ACHN (cell line): ENCODE results near the gene GTF2IRD1.

Source experiments
- DNase-seq: peaks from one replicate; pipeline ENCODE4 v3.0.0-alpha.2; 2015
- in situ Hi-C: cut with HindIII; loops from 2 replicates; pipeline ENCODE4 v1.10.0; 2017; ENCODE audit warnings: low sequenced_read_pairs, low pct_ligation_motif_present, low pct_unique_long_range_greater_than_20kb

The GTF2IRD1 gene

DNA sequence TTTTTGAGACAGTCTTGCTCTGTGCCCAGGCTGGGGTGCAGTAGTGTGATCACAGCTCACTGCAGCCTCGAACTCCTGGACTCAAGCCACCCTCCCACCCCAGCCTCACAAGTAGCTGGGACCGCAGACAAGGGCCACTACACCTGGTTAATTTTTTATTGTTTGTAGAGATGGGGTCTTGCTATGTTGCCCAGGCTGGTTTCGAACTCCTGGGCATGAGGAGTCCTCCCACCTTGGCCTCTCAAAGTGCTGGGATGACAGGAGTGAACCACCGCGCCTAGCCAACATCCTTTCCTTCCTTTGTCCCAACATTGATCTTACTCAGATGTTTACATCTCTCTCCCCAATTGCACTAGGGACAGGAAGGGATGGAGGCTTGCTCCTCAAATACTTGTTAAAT is 3.3 kb downstream of the GTF2IRD1 start:
- in situ Hi-C loops, result no loop called here
- no peak for DNase-seq

DNA sequence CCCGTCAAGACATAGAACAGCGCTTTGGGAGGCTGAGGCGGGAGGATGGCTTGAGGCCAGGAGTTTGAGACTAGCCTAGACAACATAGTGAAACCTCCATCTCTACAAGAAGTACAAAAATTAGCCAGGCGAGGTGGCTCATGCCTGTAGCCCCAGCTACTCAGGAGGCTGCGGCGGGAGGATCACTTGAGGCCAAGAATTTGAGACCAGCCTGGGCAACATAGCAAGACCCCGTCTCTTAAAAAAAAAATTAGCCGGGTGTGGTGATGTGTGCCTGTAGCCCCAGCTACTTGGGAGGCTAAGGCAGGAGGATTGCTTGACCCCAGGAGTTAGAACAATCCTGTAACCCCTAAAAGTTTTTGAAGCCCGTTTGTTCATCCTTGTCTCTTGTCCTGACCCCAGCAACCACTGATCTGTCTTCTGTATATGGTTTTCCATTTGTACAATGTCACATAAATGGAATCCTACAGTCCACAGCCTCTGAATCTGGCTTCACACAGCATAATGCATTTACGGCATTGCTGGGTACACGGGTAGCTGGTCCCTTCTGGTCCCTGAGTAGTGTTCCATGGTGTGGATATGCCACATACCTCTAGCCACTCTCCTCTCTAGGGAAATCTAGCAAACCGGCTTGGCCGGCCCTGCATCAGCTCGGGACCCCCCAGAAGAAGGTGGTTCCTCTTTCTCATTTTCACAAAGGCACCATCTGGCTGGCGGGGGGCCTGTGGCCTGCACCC is 8.4 kb downstream of the GTF2IRD1 start:
- DNase-seq, result no peak
- in situ Hi-C loops, result no loop called here

DNA sequence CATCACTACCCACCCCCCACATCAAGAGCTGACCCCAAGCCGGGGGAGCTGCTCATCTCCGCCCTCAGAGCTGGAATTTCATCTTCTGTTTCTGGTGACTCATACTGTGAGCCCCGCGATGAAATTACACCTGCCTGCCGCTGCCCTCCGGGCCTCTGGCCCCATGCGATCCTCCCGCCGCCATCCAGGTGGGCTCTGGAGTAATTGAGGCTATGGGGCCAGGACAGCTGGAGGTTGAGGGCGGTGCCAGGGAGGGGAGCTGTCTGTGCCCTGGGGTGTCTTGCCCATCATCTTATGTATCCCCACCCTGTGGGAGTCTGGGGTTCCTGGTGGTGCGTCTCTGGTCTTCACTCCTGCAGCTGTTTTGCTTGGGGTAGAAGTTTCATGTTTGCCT is 9.0 kb downstream of the GTF2IRD1 start:
- DNase-seq, result no peak
- in situ Hi-C loops, result no loop called here

DNA sequence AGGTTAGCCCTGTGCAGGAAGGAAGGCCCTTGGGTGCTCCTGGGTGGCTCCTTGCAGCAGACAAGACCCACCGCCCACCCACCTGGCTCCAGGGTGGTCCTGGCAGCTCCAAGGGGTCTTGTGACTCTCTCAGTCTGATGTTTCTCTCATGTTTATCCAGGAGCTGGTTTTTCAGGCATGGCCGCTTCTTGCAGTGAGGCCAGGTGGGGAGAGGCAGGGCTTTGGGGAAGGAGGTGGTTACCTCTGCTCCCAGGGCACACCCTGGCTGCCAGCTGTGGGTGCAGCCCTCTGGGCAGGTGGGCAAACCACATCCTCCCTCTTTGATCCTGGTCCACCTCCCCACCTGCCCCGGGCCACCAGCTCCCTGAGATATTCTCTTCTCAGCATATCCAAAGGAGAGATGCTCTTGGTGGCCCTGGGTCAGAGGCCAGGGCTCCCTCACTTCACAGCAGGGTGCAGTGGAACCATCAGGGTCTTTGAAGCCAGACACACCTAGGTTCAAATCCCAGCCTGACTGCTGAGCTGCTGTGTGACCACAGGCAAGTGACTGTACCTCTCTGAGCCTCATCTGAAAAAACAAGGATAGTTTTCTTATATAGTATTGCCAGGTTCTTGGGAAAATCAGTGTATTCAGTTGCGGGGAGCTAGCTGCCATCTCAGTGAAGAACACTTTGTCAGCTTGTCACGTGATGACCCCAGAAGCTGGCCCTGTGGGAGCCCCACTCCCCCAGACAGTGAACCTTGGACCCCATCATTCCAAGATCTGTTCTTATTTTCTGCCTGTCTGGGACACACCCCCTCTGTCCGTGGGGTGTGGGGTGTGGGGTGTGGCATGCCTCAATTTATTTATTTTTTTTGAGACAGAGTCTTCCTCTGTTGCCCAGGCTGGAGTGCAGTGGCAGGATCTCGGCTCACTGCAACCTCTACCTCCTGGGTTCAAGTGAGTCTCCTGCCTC is 11.5 kb downstream of the GTF2IRD1 start:
- in situ Hi-C loops, result no loop called here
- DNase-seq, result no peak

DNA sequence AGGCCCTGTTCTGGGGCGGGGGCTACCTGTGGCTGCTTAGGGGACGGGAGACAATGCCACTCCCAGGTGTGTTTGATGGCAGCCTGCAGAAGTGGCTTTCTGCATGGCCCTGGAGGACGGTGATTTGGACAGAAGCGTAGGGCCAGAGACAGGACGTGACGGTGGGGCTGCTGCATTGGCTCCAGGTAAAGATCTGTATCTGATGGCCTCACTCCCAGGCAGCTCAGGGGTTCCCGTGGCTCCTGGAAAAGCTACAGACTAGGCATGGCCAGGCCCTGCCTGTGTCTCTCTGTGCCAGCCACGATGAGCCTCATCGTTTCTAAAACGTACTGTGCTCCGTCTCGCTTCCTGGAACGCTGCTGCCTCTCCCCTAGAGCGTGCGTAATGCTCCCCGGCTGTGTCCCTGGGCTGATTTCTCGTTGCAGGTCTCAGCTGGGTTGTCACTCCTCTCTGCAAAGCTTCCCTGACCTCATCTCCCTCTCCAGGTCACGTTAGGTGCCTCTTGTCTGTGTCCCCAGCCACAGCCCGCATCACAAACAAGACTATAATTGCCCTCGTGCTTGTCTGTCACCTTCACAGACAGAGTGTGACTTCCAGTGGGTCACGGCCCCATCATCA is 12.6 kb downstream of the GTF2IRD1 start:
- no peak for DNase-seq
- in situ Hi-C loops, result no loop called here

DNA sequence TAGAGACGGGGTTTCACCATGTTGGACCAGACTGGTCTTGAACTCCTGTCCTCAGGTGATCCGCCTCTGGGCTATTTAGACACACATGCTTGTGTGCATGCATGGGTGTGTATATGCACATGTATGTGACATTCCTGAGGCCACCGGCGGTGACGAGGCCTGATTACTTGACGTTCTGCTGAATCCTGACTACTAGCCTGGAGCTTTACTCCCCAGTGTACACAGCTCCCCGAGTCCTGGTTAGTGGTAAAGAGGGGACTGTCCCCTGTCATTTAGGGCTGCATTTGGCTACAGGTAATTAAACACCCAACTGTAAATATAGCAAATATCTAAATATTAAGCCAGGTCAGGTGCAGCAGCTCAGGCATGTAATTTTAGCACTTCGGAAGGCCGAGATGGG is 14.2 kb downstream of the GTF2IRD1 start:
- DNase-seq, result no peak
- in situ Hi-C loops, result no loop called here

DNA sequence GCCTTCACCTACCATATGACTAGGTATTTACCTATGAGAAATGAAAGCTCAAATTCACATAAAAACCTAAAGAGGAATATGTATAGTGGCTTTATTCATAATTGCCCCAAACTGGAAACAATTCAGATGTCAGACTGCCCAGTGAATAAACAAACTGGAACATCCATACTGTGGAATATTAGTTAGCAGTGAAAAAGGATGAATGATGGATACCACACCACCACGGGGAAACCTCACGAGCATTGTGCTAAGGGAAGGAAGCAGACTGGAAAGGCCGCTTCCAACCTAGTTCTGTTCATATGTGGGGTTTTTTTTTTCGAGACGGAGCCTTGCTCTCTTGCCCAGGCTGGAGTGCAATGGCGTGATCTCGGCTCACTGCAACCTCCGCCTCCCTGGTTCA is 16.8 kb downstream of the GTF2IRD1 start:
- no peak for DNase-seq
- in situ Hi-C loops, result no loop called here

DNA sequence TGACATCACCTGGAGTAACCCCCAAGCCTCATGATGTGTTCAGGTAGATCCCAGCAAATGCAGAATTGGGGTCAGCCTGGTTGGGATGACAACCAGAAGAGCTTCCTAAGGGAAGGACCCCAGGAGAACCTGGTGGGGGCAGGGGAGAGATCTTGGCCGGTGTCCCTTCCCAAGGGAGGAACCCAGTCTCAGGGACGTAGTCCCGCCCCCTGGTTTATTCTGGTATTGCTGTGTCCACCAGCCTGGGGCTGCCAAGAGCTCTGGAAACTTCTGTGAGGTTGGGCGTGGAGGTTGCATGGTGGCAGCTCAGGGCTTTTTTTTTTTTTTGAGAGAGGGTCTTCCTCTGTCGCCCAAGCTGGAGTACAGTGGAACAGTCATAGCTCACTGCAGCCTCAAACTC is 19.4 kb downstream of the GTF2IRD1 start:
- in situ Hi-C loops, result no loop called here
- no peak for DNase-seq

DNA sequence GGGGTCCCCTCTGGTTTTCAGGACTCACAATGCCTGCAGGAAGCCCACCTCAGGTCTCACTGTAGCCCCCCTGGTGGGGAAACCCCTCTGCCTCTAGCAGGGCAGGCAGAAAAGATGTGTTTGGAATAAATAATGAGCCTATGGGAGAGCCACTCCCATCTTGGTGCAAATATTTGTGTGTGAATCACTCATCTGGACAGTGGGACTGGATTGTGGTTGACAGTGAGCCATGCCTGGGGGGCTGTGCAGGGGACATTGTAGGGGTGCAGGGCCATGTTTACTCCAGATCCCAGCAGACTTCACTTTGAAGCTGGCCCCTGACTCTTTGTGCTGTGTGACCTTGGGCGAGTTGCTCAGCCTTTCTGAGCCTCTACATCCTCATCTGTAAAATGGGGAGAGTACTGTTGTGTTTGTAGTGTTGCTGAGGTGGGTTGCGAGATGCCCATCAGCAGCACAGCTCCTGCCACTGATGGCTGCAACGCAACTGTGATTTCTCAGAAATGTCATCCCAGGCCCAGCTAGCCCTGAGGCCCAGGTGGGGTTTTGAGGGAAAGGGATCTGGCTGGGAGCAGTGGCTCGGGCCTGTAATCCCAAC is 20.7 kb downstream of the GTF2IRD1 start:
- in situ Hi-C loops, result no loop called here
- DNase-seq, result no peak

DNA sequence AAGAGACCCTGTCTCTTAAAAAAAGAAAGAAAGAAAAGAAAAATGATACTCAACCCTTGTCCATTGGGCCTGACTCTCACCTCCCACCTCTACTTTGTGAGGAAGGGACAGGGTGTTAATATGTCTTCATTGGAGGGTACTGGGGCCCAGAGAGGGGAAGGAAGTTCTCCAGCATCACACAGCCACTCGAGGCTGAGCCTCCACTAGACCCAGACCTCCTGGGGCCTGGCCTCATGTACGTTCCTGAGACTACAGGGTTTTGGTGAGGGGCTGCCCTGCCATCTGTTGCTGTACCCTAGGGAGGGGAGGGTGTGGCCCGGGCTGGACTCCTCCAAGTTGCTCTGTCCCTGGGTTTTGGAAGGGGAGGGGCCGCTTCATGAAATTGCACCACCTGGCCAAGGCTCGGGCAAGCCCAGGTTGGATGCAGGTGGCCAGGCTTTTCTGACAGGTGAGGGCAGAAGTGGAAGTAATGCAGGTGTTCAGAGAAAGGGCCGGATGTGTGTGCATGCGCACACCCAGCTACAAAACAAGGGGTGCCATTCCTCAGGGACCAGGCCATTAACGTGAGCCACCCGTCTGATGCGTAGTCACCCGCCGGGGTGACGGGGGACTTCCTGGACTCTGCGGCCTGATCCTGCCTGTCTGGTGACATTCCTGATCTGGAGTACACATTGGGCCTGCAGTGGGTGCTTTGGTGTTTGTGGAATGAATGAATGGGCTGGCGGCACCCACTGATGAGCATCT is 21.7 kb downstream of the GTF2IRD1 start:
- in situ Hi-C loops, result no loop called here
- no peak for DNase-seq

DNA sequence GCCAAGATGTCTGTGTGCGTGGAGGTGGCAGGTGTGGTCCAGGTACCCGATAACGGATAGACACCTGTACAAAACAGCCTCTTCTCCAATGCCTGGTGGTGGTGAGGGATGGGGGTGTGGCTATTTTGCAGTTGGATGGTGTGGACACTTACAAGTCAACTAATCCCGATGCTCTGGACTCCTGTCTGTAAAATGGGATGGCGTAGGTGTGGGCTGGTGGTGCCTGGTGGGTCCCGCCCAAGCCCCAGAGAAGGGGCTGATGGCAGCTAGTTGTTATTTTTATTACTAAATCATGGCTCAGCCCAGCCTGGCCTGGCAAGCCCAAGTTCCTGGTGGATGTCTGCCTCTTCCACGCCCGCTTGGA is 22.3 kb downstream of the GTF2IRD1 start:
- in situ Hi-C loops, result no loop called here
- no peak for DNase-seq

DNA sequence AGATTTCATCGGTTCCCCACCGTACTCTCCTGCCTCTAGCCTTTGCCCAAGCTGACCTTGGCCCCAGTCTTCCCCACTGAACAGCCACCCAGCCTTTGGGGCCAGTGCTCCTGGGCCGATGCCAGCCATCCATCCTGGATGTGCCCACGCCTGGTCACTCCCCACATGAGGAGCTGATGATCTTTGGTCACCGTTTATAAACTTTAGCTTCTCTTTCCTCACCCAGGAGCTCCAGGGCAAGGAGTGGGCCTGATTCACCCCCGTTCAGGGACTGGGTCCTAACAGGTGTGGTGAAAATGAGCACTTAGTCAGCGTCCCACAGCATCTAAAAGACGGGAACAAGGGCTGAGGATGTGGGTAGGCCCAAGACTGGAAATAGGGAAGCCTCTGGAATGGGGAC is 22.9 kb downstream of the GTF2IRD1 start:
- in situ Hi-C loops, result no loop called here
- no peak for DNase-seq

DNA sequence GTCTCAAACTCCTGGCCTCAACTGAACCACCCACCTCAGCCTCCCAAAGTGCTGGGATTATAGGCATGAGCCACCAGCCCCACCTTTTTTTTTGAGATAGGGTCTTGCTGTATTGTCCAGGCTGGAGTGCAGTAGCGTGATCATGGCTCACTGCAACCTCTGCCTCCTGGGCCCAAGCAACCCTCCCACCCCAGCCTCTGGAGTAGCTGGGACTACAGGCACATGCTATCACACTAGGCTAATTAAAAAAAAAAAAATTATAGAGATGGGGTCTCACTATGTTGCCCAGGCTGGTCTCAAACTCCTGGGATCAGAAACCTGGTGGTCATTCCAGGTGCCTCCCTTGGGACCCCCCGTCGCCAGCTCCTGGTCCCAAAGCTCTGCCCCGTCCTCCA is 25.0 kb downstream of the GTF2IRD1 start:
- in situ Hi-C loops, result no loop called here

DNA sequence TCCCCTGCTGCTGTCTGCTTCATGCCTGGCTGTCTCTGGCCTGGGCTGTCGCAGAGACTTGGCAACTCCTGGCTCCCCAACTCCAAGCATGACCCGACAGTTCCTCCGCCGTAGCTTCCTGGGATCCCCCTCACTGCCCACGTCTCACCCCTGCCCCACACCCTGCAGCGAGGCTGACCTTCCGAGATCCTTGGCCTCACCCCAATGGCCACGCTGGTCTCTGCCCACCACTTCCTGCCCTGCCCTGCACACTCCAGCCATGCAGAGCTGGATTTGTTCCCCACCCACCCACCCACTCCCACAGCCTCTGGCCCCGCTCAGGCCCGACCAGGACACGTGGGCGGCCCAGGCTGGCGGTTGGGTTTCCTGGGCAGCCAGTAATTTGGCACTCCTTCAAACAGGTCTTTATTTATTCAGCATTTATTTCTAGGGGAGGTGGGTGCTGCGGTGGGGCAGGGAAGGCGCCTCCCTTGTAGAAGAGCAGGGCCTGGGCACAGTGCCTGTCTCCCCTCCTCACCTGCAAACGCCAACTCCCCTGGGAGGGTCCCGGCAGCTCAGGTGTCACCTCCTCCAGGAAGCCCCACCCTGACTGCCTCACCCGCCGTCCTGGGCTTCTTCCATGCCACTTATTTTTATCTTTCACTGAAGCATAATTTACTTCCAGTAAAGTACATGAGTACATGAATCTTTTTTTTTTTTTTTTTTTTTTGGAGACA is 25.5 kb downstream of the GTF2IRD1 start:
- in situ Hi-C loops, result no loop called here
- peak; percentile 88 for DNase-seq

More for the DNA sequence above, 25.0 kb downstream of the GTF2IRD1 start:
- DNase-seq, result no peak

DNA sequence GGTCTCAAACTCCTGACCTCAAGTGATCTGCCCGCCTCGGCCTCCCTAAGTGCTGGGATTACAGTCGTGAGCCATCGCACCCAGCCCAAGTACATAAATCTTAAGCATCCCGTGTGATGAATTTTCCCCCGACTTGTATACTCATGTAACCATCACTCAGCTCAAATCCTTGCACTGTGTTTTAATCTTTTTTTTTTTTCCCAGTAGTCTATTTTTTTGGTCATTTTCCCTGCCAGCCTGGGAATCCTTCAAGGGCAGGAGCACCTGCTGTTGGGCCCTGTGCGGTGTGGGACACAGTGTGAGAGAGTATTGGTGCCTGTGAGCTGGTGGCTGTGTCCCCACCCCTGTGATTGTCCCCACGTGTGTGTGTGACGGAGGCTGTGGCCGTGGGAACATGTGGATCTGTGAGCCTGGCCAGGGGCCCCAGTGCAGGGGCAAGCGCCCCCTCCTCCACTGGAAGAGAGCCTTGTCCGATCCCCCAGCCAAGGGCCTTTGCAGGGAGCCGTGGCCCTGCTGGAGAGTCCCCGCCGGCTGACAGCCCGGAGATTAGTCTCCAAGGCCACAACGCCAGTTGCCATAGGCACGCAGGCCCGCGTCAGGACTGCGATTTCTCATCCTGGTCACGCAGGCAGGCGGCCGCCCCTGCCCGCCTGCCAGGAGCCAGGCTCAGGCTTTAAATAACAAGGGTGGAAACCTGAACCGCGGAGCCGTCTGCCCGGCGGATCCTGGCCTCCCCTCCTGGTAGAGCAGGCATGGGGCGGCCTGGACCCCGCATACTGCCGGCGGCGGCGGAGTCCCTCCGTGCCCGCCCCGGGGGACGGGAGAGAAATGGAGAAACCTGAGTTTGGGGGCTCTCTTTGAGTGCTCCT is 26.5 kb downstream of the GTF2IRD1 start:
- in situ Hi-C loops, result no loop called here
- peak; percentile 80 for DNase-seq

DNA sequence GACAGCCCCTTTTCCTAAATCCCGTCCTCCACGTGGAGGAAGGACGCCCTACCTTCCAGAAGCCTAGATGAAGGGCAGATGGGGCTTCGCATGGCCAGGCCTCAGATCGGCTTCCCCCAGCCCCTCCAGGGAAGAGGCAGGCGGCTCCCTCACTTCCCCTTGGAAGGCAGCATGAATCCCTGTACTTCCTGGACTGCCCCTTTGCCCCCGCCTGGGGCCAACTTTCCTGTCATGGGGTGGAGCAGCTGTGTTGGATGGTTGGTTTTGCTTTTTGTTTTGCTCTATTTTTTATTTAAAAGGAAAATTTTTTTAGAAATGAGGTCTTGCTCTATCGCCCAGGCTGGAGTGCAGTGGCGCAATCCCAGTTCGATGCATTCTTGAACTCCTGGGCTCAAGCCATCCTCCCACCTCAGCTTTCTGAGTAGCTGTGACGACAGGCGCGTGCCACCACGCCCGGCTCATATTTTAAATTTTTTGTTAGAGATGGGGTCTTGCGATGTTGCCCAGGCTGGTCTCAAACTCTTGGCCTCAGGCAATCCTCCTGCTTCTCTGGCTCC is 27.2 kb downstream of the GTF2IRD1 start:
- in situ Hi-C loops, result no loop called here
- DNase-seq, result peak; percentile 92
